HEK293T (cell line): ENCODE data around the gene C9.
"Not testable (repeated sequence)": the region's sequence is repeated elsewhere in the genome, so short reads cannot be mapped to it uniquely, and the experiment has no call there.

Experiments
- CTCF ChIA-PET: fragments of 350-600 bp; formaldehyde crosslinking; extraction: SDS; loops from one replicate; lab custom pipeline; 2021; ENCODE audit warnings: antibody characterized with exemption, inconsistent platforms; lab: Yijun Ruan, JAX
- POLR2A ChIA-PET: fragments of 350-600 bp; formaldehyde crosslinking; extraction: SDS; loops from one replicate; lab custom pipeline; 2020; ENCODE audit warnings: antibody characterized with exemption, inconsistent platforms; lab: Yijun Ruan, JAX
- DNase-seq: peaks from one replicate; pipeline ENCODE4 v3.0.0; 2012; ENCODE audit warnings: mixed read lengths; ENCODE audit errors: extremely low spot score
- ARNT ChIP-seq: fragments of 450-650 bp; IDR thresholded peaks from 2 replicates; pipeline ENCODE4 v1.6.1; 2017; ENCODE audit warnings: mild to moderate bottlenecking
- BHLHE40 ChIP-seq: fragments of 450-650 bp; IDR thresholded peaks from 2 replicates; pipeline ENCODE4 v1.6.1; 2016; ENCODE audit warnings: mild to moderate bottlenecking, moderate library complexity, borderline replicate concordance
- CTBP1 ChIP-seq: fragments of 450-650 bp; IDR thresholded peaks from 2 replicates; pipeline ENCODE4 v1.6.1; 2016; ENCODE audit warnings: borderline replicate concordance
- ELF4 ChIP-seq: fragments of 450-650 bp; IDR thresholded peaks from 2 replicates; pipeline ENCODE4 v1.6.1; 2017; ENCODE audit warnings: antibody characterized with exemption
- FOXA1 ChIP-seq: fragments of 450-650 bp; IDR thresholded peaks from 2 replicates; pipeline ENCODE4 v1.6.1; 2016; ENCODE audit warnings: mild to moderate bottlenecking
- FOXK2 ChIP-seq: fragments of 450-650 bp; IDR thresholded peaks from 2 replicates; pipeline ENCODE4 v1.6.1; 2016; ENCODE audit warnings: mild to moderate bottlenecking
- FOXM1 ChIP-seq: fragments of 450-650 bp; IDR thresholded peaks from 2 replicates; pipeline ENCODE4 v1.6.1; 2017; ENCODE audit warnings: mild to moderate bottlenecking, borderline replicate concordance
- HDGF ChIP-seq: fragments of 450-650 bp; IDR thresholded peaks from 2 replicates; pipeline ENCODE4 v1.6.1; 2017; ENCODE audit warnings: antibody characterized with exemption, borderline replicate concordance
- L3MBTL2 ChIP-seq: fragments of 450-650 bp; conservative IDR thresholded peaks from 2 replicates; pipeline ENCODE4 v1.6.1; 2016; ENCODE audit warnings: mild to moderate bottlenecking
- LEF1 ChIP-seq: fragments of 450-650 bp; IDR thresholded peaks from 2 replicates; pipeline ENCODE4 v1.6.1; 2017; ENCODE audit warnings: mild to moderate bottlenecking, borderline replicate concordance
- NFRKB ChIP-seq: fragments of 450-650 bp; IDR thresholded peaks from 2 replicates; pipeline ENCODE4 v1.6.1; 2016; ENCODE audit warnings: mild to moderate bottlenecking, moderate library complexity
- SP1 ChIP-seq: fragments of 450-650 bp; IDR thresholded peaks from 2 replicates; pipeline ENCODE4 v1.6.1; 2017
- SUZ12 ChIP-seq: fragments of 450-650 bp; IDR thresholded peaks from 2 replicates; pipeline ENCODE4 v1.6.1; 2016; ENCODE audit warnings: mild to moderate bottlenecking
- TARDBP ChIP-seq: fragments of 450-650 bp; IDR thresholded peaks from 2 replicates; pipeline ENCODE4 v1.6.1; 2016
- ZNF384 ChIP-seq: fragments of 450-650 bp; IDR thresholded peaks from 2 replicates; pipeline ENCODE4 v1.6.1; 2016
- TF ChIP-seq, protein P1 (sequence below): fragments of 450-650 bp; IDR thresholded peaks from 2 replicates; pipeline ENCODE4 v1.6.1; 2016

The C9 gene

GRCh38 chr5:39405083-39405843 is 41.0 kb upstream of the C9 start:
- DNase-seq = no peak
- POLR2A ChIA-PET = no interaction called here
- CTCF ChIA-PET = no interaction called here
- TF ChIP-seq TARDBP = no peak
- no peak for TF ChIP-seq SUZ12
- TF ChIP-seq, protein P1, sequence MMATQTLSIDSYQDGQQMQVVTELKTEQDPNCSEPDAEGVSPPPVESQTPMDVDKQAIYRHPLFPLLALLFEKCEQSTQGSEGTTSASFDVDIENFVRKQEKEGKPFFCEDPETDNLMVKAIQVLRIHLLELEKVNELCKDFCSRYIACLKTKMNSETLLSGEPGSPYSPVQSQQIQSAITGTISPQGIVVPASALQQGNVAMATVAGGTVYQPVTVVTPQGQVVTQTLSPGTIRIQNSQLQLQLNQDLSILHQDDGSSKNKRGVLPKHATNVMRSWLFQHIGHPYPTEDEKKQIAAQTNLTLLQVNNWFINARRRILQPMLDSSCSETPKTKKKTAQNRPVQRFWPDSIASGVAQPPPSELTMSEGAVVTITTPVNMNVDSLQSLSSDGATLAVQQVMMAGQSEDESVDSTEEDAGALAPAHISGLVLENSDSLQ = no peak
- TF ChIP-seq HDGF = no peak
- TF ChIP-seq SP1 = no peak
- TF ChIP-seq FOXM1 = no peak
- TF ChIP-seq ELF4 = no peak
- TF ChIP-seq LEF1 = no peak
- no peak for TF ChIP-seq NFRKB
- TF ChIP-seq ZNF384 = no peak
- TF ChIP-seq CTBP1 = no peak
- TF ChIP-seq FOXK2 = no peak
- TF ChIP-seq FOXA1 = no peak
- TF ChIP-seq BHLHE40 = no peak
- no peak for TF ChIP-seq L3MBTL2
- no peak for TF ChIP-seq ARNT

DNA sequence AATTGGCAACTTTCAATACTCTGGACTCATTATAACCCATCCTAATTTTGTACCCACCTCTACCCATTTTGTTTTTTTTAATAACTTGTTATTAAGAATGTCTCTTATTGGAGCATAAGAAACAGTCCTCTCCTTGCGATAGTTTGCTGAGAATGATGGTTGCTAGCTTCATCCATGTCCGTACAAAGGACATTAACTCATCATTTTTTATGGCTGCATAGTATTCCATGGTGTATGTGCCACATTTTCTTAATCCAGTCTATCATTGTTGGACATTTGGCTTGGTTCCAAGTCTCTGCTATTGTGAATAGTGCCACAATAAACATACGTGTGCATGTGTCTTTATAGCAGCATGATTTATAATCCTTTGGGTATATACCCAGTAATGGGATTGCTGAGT is 39.5 kb upstream of the C9 start:
- POLR2A ChIA-PET = interaction anchor here (1.0 kb wide), 1 partner anchor 21 kb away, joined by 4 read pairs; the partner anchor contains the start of gene DAB2
- CTCF ChIA-PET, DNase-seq: not testable (repeated sequence)

- CTCF ChIA-PET = interaction anchor here (0.9 kb wide), 1 partner anchor 23 kb away, joined by 3 read pairs; the partner anchor contains the start of gene DAB2
Measured at GRCh38 chr5:39402140-39402539, 37.8 kb upstream of the C9 start.

GRCh38 chr5:39400713-39401578 is 36.7 kb upstream of the C9 start:
- DNase-seq = no peak
- POLR2A ChIA-PET = interaction anchor here (2.1 kb wide), 1 partner anchor 23 kb away, joined by 10 read pairs; the partner anchor contains the start of gene DAB2
- TF ChIP-seq CTBP1 = no peak
- no peak for TF ChIP-seq FOXK2
- no peak for TF ChIP-seq ZNF384
- CTCF ChIA-PET = interaction anchor here (0.7 to 2.2 kb wide), 4 partner anchors 18 to 154 kb away, joined by 3 to 6 read pairs (median 4); no protein-coding TSS in a partner anchor

More at GRCh38 chr5:39402140-39402539, 37.8 kb upstream of the C9 start:
- POLR2A ChIA-PET = interaction anchor here (2.1 kb wide), 1 partner anchor 22 kb away, joined by 10 read pairs; the partner anchor contains the start of gene DAB2
- DNase-seq = not testable (repeated sequence)

DNA sequence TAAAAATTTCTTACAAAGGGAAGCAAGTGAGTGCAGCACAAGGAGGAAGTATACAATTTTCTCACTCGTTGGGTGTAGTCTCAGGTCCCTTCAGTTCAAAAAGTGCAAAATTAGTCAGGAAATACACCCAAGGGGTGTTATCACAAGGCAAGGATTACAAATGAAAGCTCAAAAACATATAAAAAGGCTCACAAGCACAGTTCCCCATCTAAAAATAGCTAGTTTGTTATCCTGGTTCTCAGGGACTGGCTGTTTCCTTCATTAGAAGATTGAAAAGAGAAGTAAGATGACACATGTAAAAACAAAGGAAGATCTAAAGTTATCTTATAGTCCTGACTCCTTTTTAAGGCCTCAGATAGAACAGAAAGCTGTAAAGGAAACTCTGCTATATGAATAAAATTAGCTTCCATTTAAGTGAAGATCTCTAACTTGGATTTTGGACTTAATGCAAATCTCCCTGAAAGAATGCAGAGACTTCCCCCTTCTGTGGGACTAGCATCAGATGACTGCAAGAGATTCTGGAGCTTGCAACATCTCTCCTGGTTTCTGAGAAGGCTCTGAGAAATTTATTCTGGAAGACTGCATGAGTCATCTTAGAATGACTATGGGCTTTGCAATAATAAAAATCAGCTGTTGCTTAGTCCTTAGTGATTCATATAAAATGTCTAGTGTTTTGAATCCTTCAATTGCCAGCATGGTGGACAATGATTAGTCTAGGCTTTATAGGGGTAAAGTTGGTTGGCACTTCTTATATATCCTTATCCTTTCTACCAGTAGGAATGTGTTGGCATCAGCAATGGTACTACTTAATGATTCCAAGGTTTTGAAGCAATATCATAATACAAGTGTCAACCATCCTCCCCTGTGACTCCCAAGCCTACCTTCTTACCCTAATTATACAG is 35.1 kb upstream of the C9 start:
- CTCF ChIA-PET = interaction anchor here (0.5 to 2.2 kb wide), 3 partner anchors 20 to 26 kb away, joined by 3 to 6 read pairs (median 3); no protein-coding TSS in a partner anchor
- no peak for DNase-seq
- POLR2A ChIA-PET = interaction anchor here (3.5 kb wide), 1 partner anchor 25 kb away, joined by 12 read pairs; the partner anchor contains the start of gene DAB2
- TF ChIP-seq ARNT (no peak), CTBP1 (no peak), ZNF384 (no peak), SP1 (no peak), L3MBTL2 (no peak), FOXA1 (no peak), LEF1 (no peak), NFRKB (no peak), TARDBP (no peak), FOXM1 (no peak), HDGF (no peak), BHLHE40 (no peak)
- TF ChIP-seq, protein P1 = no peak

DNA sequence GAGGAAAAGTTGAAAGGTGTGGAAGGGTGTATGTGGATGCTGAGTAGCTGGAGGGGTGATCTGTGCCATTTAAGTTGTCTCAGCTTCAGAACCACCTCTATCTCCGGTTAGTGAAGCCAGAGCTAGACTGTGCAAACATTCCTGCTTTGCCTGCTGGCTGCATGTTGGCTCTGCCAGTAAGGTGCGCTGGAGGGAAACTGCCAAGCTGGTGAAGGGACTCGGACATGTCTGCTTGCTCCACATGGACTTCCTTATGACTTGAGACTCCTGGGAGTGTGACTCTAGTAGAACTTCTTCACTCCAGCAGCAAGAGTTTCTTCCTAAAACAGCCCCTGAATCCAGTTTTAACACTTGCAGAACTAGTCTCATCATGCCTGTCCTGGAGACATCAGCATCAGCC is 32.5 kb upstream of the C9 start:
- CTCF ChIA-PET = interaction anchor here (1.9 kb wide), 1 partner anchor 21 kb away, joined by 5 read pairs; no protein-coding TSS in a partner anchor
- TF ChIP-seq L3MBTL2 (no peak), BHLHE40 (no peak), ELF4 (no peak), HDGF (no peak), CTBP1 (no peak), LEF1 (no peak), ARNT (no peak), FOXA1 (no peak), FOXM1 (no peak), ZNF384 (no peak), TARDBP (no peak), NFRKB (no peak), FOXK2 (no peak), SP1 (no peak), SUZ12 (no peak)
- TF ChIP-seq, protein P1 = no peak
- POLR2A ChIA-PET = interaction anchor here (3.5 kb wide), 1 partner anchor 28 kb away, joined by 12 read pairs; the partner anchor contains the start of gene DAB2
- DNase-seq = no peak
